SK-N-SH (cell line): Measurements from ENCODE around the gene MYO9B.

Experiments
- MXI1 ChIP-seq: IDR thresholded peaks from 2 replicates; pipeline ENCODE4 v1.6.1; 2012; ENCODE audit warnings: mild to moderate bottlenecking, low read depth, low read length, improper control_type of control experiment
- NFIC ChIP-seq: IDR thresholded peaks from 2 replicates; pipeline ENCODE4 v1.4.0; 2012; ENCODE audit warnings: borderline replicate concordance
- TAF1 ChIP-seq: IDR thresholded peaks from 2 replicates; pipeline ENCODE4 v1.6.1; 2012; ENCODE audit warnings: low read depth, mild to moderate bottlenecking, low read length, moderate library complexity, borderline replicate concordance
- TF ChIP-seq, protein P1 (sequence below): fragments of 200-600 bp; sonication (generic); IDR thresholded peaks from 2 replicates; pipeline ENCODE4 v1.6.1; 2017; ENCODE audit warnings: antibody characterized with exemption, mild to moderate bottlenecking, moderate library complexity
- TF ChIP-seq, protein P2 (sequence below): IDR thresholded peaks from 2 replicates; pipeline ENCODE4 v1.4.0; 2012; ENCODE audit warnings: low read depth
- TF ChIP-seq, protein P3 (sequence below): IDR thresholded peaks from 2 replicates; pipeline ENCODE4 v1.6.1; 2012; ENCODE audit warnings: mild to moderate bottlenecking, low read depth, low read length, moderate library complexity
- TF ChIP-seq, protein P4 (sequence below): fragments of 150-350 bp; IDR thresholded peaks from 2 replicates; pipeline ENCODE4 v1.6.1; 2016; ENCODE audit warnings: mild to moderate bottlenecking, low read depth, low read length
- TF ChIP-seq, protein P5 (sequence below): IDR thresholded peaks from 2 replicates; pipeline ENCODE4; 2012
- TF ChIP-seq, protein P6 (sequence below): IDR thresholded peaks from 2 replicates; pipeline ENCODE4 v1.4.0; 2012; ENCODE audit warnings: low read depth, borderline replicate concordance

DNA sequence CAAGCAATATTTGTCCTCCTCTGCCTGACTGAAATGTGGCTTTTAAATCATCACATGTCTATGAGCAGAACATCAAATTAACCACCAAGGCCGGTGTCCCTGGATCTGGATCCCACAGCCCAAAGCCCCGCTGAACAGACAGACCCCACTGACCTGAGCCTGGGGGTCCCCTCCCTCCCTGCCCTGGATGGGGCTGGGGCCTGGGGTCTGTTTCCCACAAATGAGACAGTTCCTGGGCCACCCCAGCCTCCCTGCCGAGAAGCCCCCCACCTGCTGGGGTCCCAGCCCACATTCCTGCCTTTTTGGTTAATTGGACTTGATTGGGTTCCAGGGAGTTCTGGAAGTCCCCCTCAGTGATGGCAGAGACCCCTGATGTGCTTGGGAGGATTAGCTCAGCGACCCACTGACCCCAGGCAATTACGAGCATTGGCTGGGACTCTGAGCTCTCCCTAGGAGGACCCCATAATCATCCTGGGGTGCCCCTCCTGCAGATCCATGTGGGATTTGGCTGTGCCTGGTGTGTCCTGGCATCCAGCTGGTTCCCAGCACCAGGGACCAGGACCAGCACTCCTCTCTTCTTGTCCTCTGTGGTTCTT lies 29.6 kb upstream of the MYO9B start:
- TF ChIP-seq, protein P1, sequence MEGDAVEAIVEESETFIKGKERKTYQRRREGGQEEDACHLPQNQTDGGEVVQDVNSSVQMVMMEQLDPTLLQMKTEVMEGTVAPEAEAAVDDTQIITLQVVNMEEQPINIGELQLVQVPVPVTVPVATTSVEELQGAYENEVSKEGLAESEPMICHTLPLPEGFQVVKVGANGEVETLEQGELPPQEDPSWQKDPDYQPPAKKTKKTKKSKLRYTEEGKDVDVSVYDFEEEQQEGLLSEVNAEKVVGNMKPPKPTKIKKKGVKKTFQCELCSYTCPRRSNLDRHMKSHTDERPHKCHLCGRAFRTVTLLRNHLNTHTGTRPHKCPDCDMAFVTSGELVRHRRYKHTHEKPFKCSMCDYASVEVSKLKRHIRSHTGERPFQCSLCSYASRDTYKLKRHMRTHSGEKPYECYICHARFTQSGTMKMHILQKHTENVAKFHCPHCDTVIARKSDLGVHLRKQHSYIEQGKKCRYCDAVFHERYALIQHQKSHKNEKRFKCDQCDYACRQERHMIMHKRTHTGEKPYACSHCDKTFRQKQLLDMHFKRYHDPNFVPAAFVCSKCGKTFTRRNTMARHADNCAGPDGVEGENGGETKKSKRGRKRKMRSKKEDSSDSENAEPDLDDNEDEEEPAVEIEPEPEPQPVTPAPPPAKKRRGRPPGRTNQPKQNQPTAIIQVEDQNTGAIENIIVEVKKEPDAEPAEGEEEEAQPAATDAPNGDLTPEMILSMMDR, result no peak
- TF ChIP-seq MXI1 (no peak), NFIC (no peak), TAF1 (no peak)
- TF ChIP-seq, protein P2, sequence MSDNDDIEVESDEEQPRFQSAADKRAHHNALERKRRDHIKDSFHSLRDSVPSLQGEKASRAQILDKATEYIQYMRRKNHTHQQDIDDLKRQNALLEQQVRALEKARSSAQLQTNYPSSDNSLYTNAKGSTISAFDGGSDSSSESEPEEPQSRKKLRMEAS, result no peak
- TF ChIP-seq, protein P3, sequence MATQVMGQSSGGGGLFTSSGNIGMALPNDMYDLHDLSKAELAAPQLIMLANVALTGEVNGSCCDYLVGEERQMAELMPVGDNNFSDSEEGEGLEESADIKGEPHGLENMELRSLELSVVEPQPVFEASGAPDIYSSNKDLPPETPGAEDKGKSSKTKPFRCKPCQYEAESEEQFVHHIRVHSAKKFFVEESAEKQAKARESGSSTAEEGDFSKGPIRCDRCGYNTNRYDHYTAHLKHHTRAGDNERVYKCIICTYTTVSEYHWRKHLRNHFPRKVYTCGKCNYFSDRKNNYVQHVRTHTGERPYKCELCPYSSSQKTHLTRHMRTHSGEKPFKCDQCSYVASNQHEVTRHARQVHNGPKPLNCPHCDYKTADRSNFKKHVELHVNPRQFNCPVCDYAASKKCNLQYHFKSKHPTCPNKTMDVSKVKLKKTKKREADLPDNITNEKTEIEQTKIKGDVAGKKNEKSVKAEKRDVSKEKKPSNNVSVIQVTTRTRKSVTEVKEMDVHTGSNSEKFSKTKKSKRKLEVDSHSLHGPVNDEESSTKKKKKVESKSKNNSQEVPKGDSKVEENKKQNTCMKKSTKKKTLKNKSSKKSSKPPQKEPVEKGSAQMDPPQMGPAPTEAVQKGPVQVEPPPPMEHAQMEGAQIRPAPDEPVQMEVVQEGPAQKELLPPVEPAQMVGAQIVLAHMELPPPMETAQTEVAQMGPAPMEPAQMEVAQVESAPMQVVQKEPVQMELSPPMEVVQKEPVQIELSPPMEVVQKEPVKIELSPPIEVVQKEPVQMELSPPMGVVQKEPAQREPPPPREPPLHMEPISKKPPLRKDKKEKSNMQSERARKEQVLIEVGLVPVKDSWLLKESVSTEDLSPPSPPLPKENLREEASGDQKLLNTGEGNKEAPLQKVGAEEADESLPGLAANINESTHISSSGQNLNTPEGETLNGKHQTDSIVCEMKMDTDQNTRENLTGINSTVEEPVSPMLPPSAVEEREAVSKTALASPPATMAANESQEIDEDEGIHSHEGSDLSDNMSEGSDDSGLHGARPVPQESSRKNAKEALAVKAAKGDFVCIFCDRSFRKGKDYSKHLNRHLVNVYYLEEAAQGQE, result no peak
- TF ChIP-seq, protein P4, sequence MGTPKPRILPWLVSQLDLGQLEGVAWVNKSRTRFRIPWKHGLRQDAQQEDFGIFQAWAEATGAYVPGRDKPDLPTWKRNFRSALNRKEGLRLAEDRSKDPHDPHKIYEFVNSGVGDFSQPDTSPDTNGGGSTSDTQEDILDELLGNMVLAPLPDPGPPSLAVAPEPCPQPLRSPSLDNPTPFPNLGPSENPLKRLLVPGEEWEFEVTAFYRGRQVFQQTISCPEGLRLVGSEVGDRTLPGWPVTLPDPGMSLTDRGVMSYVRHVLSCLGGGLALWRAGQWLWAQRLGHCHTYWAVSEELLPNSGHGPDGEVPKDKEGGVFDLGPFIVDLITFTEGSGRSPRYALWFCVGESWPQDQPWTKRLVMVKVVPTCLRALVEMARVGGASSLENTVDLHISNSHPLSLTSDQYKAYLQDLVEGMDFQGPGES, result no peak
- TF ChIP-seq, protein P5, sequence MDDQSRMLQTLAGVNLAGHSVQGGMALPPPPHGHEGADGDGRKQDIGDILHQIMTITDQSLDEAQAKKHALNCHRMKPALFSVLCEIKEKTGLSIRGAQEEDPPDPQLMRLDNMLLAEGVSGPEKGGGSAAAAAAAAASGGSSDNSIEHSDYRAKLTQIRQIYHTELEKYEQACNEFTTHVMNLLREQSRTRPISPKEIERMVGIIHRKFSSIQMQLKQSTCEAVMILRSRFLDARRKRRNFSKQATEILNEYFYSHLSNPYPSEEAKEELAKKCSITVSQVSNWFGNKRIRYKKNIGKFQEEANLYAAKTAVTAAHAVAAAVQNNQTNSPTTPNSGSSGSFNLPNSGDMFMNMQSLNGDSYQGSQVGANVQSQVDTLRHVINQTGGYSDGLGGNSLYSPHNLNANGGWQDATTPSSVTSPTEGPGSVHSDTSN, result no peak
- TF ChIP-seq, protein P6, sequence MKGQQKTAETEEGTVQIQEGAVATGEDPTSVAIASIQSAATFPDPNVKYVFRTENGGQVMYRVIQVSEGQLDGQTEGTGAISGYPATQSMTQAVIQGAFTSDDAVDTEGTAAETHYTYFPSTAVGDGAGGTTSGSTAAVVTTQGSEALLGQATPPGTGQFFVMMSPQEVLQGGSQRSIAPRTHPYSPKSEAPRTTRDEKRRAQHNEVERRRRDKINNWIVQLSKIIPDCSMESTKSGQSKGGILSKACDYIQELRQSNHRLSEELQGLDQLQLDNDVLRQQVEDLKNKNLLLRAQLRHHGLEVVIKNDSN, result no peak
